ENCODE data around the gene SLC6A11. TPM values are rescaled to one million over a fixed set of nuclear protein-coding genes. Genes with fewer than 3 reads are reported as not detected.

The SLC6A11 gene
- total RNA-seq, 4 donors from 2014 or later, result not detected

DNA sequence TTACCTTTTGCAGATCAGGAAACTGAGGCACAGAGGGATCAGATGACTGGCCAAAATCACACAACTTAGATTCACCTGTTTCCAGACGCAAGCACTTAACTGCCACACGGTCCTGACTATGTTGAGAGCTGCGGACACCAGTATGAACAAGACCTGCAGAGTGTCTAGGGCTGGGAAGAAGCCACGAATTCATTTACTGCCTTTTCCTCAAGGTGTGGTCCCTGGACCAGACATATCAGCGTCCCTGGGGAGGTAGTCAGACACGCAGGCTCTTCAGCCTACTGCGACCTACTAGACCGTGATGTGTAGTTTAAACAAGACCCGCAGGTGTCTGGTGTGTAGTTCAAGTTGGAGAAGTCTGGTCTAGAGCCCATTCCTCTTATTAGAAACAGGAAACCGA is 541 bp upstream of the SLC6A11 start:
- Histone ChIP-seq H3K4me3 (peak overlapping the region in 3 of 4 donors; percentile 4 to 36 (median 26)), H3K36me3 (no peaks in the 10 kb centered on the region), H3K4me1 (no peaks in the 10 kb centered on the region), H3K27me3 (peaks cover 9 to 19% (median 16%) of the 10 kb centered on the region in 3 donors), H3K27ac (no peak overlapping the region), H3K9me3 (no peaks in the 10 kb centered on the region)
- ATAC-seq (no peak), DNase-seq (no peak)
- in situ Hi-C loops (cut with MboI; ENCODE audit: low sequenced_read_pairs in 4 of 4), result no loop called here
- no peak for TF ChIP-seq CTCF (IDR thresholded peaks at IDR 0.05 in 4 of 5, conservative IDR thresholded peaks at IDR 0.05 in 1 of 5)
- no peak for TF ChIP-seq POLR2A (IDR thresholded peaks at IDR 0.05)
- intact Hi-C loops (cut with DNase I; ENCODE audit: low total_unique reads), result no loop called here

GRCh38 chr3:10816863-10817253 is 830 bp downstream of the SLC6A11 start:
- H3K27ac ChIP-seq, result no peak overlapping the region
- peaks cover 9 to 19% (median 16%) of the 10 kb centered on the region in 3 donors for H3K27me3 ChIP-seq
- TF ChIP-seq POLR2A (IDR thresholded peaks at IDR 0.05) (no peak), CTCF (IDR thresholded peaks at IDR 0.05 in 4 of 5, conservative IDR thresholded peaks at IDR 0.05 in 1 of 5) (no peak)
- H3K9me3 ChIP-seq, result no peaks in the 10 kb centered on the region
- no peak for ATAC-seq
- intact Hi-C loops (cut with DNase I; ENCODE audit: low total_unique reads), result no loop called here
- H3K4me1 ChIP-seq, result no peaks in the 10 kb centered on the region
- in situ Hi-C loops (cut with MboI; ENCODE audit: low sequenced_read_pairs in 4 of 4), result no loop called here
- no peaks in the 10 kb centered on the region for H3K36me3 ChIP-seq
- H3K4me3 ChIP-seq, result no peak overlapping the region
- no peak for DNase-seq

GRCh38 chr3:10817506-10817905 is 1.5 kb downstream of the SLC6A11 start:
- Histone ChIP-seq H3K9me3 (no peaks in the 10 kb centered on the region), H3K27me3 (peaks cover 9 to 19% (median 16%) of the 10 kb centered on the region in 3 donors), H3K36me3 (no peaks in the 10 kb centered on the region), H3K27ac (no peak overlapping the region), H3K4me3 (no peak overlapping the region), H3K4me1 (no peaks in the 10 kb centered on the region)
- ATAC-seq (no peak), DNase-seq (no peak)
- in situ Hi-C loops (cut with MboI; ENCODE audit: low sequenced_read_pairs in 4 of 4) (no loop called here), intact Hi-C loops (cut with DNase I; ENCODE audit: low total_unique reads) (no loop called here)
- no peak for TF ChIP-seq POLR2A (IDR thresholded peaks at IDR 0.05)
- no peak for TF ChIP-seq CTCF (IDR thresholded peaks at IDR 0.05 in 4 of 5, conservative IDR thresholded peaks at IDR 0.05 in 1 of 5)

DNA sequence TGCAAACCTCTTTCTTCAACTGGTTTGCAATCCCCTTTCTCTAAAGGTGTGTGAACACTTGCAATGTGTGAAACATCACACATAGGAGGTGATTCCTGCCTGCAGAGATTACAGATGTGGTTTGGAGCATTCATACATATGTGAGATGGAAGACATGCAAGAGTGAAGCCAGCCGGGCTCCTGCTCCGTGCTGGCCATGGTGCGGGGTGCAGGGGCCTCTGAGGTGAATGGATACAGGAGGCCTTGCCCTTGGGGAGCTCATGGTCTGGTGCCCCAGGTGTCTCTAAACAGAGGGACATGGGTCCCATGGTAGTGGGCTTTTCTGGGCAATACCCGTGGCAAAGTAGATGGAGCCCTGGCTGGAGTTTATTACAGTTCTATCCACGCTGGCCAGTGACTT is 6.0 kb downstream of the SLC6A11 start:
- intact Hi-C loops (cut with DNase I; ENCODE audit: low total_unique reads) (no loop called here), in situ Hi-C loops (cut with MboI; ENCODE audit: low sequenced_read_pairs in 4 of 4) (no loop called here)
- ATAC-seq, result no peak
- Histone ChIP-seq H3K4me3 (no peak overlapping the region), H3K27ac (no peak overlapping the region), H3K9me3 (no peaks in the 10 kb centered on the region), H3K4me1 (no peaks in the 10 kb centered on the region), H3K36me3 (no peaks in the 10 kb centered on the region), H3K27me3 (peaks cover 0 to 7% (median 5%) of the 10 kb centered on the region in 3 donors)
- TF ChIP-seq CTCF (IDR thresholded peaks at IDR 0.05 in 4 of 5, conservative IDR thresholded peaks at IDR 0.05 in 1 of 5) (no peak), POLR2A (IDR thresholded peaks at IDR 0.05) (no peak)
- DNase-seq, result no peak

All from gastrocnemius medialis (tissue), 4 donors.